Measurements from ENCODE around the gene LRIG1.

DNA sequence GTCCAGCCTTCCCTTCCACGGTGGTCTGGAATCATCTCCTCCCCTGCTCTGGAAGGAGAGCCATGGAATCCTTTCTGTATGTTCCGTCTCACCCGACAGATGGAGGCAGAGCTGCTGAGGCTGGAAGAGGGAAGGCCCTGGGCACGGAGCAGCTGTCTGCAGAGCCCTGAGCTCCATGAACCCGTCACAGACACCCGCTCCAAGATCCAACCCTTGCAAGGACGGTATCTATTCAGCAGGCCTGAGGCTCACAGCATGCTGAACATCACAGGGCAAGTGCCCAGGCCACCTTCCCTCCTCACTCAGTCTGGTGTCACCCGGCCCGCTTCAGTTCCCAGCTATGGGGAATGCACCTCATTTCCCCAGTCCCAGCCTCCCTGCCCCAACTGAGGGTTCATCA lies 103.9 kb downstream of the LRIG1 start:
- TF ChIP-seq TAF1 (IDR thresholded peaks at IDR 0.05; ENCODE audit: control insufficient read depth, extremely low read depth, insufficient read depth, low read length, severe bottlenecking) (no peak), MTA1 (IDR thresholded peaks at IDR 0.05; ENCODE audit: borderline replicate concordance) (no peak)
